Activated CD4-positive, alpha-beta T cell treated with anti-CD3 and anti-CD28 coated beads, Interleukin-2, amount 50 U/mL, for 24 hours (primary cell): ENCODE data around the gene ACTG1.
"Not testable (repeated sequence)": the region's sequence is repeated elsewhere in the genome, so short reads cannot be mapped to it uniquely, and the experiment has no call there.

Experiments
- DNase-seq, 2 donors: peaks; one replicate each; pipeline ENCODE4 v3.0.0-alpha.2; 2020; ENCODE audit warnings: low read depth in 1 of 2, low spot score in 1 of 2

ACTG1 gene

DNA sequence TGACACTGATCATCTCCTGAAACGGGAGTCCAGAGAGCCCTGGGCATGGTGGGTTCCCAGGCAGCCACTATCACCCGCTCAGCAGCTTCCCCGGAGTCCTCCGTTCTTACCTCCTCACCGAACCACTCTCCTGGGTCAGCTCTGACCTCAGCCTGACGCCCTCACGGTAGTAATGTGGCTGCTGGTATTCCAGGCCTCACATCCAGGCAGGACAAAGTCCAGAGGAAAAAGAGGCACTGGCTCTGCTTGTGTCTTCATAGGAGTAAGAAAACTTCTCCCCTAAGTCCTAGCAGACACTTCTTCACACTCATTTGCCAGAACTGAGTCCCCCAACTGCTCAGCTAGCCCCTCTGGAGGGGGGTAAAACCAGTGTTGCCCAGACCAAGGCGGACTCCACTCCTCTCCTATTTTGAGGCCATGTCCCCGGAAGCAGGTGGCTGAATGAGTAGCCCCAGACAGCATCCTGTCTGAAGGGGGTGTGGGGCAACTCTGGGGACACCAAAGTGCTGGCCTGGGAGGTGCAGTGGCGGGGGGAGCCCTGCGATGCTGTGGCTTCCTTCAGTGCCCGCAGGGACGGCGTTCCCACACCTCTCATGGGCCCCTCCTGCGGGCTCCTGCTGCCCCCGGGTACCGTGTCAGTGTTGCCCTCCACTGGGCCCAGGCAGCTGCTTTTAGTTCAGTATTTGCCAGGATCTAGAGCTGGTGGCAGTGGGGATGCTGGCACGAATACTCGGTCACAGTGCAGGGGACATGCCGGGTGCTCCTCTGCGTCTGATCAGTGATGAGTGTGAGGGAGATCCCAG is 20.9 kb upstream of the ACTG1 start:
- no peak for DNase-seq

DNA sequence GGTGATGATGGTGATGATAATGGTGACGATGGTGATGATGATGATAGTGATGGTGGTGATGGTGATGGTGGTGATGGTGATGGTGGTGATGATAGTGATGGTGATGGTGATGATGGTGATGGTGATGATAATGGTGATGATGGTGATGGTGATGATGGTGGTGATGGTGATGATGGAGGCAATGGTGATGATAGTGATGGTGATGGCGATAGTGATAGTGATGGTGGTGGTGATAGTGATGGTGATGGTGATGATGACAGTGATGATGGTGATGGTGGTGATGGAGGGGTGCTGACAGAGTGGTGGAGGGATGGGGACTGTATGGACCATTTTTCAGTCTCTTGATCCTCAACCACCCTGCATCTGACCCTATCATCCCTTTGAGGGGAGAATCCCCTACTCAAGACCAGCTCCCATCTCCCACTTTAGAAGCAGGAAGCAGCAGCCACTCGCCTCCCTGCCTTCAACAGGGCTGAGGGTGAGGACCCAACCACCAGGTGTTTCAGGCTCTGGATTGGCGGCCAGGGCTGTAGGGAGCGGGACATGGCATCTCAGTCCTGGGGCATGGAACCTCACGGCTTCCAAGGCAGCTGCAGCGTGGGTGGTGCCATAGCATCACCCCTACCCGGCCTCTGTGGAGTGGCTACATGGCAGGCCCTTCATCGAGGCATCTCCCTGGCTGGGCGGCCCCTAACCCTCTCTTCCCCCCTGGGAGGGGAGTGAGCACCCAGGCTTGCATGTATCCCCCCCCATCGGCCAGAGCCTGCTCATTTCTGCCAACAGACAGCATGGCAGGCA is 20.1 kb upstream of the ACTG1 start:
- no peak for DNase-seq

DNA sequence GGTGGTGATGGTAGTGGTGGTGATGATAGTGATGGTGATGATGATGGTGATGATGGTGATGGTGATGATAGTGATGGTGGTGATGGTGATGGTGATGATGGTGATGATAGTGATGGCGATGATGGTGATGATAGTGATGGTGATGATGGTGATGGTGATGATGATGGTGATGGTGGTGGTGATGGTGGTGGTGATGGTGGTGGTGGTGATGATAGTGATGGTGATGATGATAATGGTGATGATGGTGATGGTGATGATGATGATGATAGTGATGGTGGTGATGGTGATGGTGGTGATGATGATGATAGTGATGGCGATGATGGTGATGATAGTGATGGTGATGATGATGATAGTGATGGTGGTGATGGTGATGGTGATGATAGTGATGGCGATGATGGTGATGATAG is 19.4 kb upstream of the ACTG1 start:
- not testable (repeated sequence) for DNase-seq

DNA sequence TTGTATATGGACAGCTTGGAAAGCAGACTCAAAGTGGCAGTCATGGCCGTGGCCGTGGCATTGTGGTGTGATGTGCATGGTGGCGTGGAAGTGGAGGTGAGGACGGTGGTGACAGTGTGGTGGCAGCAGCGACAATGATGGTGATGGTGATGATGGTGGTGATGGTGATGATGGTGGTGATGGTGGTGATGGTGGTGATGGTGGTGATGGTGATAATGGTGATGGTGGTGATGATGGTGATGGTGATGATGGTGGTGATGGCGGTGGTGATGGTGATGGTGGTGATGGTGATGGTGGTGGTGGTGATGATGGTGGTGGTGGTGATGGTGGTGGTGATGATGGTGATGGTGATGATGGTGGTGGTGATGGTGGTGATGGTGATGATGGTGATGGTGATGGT is 18.4 kb upstream of the ACTG1 start:
- not testable (repeated sequence) for DNase-seq

DNA sequence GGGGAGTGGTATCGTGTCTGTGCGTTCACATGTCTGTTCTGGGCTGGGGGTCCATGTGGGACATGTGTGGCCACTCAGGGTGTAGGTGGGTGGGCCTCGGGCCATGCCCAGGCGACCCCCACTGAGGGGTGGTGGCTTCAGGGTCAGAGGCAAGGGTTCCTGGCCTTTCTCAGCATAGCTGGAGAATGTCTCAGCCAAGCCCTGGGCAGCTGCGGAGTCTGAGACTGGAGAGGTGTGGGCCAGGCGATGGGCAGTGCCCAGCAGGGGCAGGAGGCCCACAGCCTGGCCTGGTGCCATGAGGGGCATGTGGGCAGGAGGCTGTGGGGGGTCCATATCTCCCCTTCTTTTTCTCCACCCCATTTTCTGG is 16.8 kb upstream of the ACTG1 start:
- no peak for DNase-seq

DNA sequence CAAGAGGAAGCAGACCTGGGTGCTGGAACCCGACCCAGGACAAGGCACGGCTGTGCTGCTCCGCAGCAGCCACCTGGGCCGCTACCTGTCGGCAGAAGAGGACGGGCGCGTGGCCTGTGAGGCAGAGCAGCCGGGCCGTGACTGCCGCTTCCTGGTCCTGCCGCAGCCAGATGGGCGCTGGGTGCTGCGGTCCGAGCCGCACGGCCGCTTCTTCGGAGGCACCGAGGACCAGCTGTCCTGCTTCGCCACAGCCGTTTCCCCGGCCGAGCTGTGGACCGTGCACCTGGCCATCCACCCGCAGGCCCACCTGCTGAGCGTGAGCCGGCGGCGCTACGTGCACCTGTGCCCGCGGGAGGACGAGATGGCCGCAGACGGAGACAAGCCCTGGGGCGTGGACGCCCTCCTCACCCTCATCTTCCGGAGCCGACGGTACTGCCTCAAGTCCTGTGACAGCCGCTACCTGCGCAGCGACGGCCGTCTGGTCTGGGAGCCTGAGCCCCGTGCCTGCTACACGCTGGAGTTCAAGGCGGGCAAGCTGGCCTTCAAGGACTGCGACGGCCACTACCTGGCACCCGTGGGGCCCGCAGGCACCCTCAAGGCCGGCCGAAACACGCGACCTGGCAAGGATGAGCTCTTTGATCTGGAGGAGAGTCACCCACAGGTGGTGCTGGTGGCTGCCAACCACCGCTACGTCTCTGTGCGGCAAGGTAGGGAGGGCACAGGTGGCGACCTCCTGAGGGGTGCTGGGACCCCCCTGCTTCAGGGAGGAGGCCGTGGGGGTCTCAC is 16.2 kb upstream of the ACTG1 start:
- DNase-seq: no peak

DNA sequence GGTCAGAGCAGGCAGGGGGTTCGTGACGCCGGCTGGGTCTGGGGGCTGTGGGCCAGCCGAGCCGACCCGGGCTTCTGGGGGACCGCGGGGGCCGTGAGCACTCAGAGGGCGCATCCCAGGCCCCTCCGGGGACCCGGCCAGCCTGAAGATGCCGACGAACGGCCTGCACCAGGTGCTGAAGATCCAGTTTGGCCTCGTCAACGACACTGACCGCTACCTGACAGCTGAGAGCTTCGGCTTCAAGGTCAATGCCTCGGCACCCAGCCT is 15.7 kb upstream of the ACTG1 start:
- no peak for DNase-seq

DNA sequence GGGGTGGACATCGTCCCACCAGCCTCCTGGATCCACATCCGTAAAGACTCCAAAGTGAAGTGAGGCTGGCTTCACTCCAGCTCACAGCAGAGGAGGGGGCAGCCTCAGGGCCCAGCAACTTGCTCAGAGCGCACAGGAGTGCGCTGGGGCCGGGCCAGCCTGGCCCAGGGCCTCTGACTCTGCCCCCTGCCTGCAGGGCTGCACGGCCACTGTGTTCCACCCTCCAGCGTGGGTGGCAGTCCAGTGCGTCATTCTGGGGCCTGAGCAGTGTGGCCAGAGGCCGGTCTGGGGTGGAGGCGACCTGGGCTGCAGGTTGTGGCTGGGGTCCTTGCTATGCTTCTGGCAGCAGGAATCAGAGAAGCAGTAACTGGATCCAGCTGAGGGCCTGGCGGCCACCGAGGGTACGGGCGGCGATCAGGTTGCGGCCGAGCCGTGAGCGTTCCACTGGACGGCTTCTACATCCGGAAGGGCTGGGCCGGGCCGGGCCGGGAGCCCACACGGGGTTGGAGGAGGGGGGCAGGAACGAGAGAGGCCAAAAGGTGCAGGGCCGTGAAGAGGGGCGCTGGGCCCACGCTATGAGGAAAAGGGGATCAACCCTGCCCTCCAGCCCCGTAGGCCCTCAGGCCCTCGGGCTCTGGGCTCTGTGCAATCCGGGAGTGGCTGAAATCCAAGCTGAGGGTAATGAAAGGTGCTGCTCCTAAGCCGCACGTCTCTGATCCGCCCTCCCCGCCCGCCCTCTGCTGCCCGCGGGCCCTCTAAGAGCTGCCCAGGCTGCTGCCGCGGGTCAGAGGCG is 15.2 kb upstream of the ACTG1 start, which contains the start of gene FSCN2:
Gene FSCN2 (plus strand): TSS at position 787 of the 793 bp plus-strand sequence. CDS start 155 bp downstream, outside the sequence.
- DNase-seq: no peak

DNA sequence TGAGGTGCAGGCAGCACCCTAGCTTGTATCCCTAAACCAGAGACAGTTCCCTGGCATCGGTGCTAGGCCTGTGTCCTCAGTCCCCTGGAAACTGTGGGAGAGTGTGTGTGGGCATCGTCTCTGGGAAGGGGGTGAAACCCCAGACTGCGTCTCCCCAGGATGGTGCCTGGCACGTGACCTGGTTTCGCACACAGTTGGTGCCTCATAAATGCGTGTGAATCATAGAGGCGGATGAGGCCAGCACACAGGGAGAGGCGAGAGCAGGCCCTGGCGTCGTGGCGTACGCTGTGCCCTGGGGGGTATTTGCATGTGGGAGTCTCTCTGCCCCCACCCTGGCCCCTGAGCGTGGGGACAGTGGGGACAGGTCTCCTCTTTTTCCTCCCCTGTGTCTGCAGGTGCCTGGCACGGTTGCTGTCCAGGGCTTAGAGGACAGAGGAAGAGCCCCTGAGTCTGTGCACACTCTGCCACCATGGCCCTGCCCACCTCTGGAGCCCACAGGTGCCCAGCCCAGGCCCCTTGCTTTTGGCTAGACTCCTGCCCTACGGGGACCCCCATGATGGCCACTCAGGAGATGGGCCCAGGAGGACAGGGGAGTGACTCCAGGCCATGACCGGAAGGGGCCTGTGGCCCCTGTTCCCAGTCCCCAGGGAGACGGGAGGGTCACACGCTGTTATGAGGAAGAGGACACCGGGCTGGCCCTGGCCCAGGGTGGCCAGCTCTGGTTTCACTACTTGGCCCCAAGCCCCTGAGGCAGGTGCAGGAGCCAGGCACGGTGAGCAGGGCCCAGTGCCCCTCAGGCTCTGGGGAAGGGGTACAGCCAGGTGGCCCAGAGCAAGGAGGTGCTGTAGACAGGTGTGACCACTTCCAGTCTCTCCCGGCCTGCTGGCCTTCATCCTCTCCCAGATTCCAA is 14.3 kb upstream of the ACTG1 start:
- DNase-seq: no peak

DNA sequence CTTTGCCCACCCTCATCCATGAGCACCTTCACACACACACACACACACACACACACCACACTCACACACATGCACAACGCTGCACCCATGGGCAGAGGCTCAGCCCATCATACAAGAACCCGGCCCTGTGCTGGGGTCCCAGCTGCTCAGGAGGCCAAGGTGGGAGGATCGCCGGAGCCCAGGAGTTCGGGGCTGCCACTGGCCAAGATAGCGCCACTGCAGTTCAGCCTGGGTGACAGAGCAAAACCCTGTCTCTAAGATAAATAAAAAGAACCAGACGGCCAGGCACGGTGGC is 12.2 kb upstream of the ACTG1 start:
- DNase-seq: no peak

DNA sequence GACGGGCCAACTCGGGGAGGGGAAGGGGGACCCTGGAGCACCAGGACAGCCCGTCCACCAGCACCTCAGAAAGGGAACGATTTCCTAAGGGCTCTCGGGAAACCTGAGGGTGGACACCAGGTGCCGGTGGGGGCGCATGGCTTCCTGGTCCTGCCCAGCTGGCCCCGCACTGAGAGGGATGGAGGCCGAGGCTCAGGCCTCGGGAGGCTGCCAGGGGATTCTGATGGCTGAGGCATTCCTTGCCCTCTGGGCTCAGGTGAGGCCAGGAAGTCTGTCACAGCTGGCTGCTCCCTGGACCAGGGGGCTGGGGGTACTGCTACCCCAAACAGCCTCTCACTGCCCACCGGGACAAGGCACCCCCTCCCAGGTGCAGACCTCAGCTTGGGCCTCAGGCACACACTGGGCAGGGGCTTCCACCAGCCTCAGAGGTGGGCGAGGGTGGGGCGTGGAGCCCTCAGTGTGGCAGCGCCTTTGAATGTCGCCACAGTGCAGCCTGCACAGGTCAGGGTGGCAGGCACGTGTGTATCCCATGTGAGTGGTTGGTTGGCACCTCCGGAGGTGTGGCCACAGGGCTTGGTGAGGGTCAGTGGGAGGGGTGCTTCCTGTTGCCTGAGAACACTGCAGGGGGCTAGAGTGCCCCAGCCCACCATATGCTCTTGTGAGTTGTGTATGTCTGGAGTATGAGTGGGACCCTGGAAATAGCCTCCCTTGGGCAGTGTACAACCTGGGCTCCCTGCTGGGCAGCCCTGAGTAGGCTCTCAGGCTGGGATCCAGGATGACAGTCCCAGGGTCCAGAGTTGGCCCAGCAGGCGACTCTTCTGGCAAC is 11.7 kb upstream of the ACTG1 start:
- DNase-seq: no peak

DNA sequence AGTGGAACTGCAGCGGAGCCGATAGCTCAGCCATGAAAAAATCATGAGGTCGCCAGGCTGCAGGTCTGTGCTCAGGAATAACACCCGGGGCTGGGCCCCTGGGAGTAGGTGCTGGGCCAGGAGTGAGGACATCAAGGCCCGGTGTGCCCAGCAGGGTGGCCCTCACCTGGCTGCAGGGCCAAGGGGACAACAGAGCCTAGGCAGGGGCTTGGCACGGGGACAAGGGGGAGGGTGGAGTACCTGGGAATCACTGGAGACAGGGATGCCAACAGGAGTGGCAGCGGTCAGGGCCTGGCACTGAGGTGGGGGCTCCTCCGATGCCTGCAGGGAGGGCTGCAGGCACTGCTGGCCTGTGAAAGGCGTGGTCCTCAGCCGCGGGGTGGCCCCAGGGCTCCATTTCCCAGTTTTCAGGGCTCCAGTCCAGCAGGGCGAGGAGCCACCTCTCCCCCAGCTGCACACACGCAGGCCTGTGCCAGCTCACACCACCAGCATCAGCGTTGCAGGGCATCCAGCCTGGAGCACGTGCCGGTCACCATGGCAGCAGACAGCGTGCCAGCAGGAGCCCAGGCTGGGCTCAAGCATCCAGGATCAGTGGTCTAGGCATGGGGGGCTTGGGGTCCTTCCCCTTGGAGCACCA is 10.9 kb upstream of the ACTG1 start:
- no peak for DNase-seq

DNA sequence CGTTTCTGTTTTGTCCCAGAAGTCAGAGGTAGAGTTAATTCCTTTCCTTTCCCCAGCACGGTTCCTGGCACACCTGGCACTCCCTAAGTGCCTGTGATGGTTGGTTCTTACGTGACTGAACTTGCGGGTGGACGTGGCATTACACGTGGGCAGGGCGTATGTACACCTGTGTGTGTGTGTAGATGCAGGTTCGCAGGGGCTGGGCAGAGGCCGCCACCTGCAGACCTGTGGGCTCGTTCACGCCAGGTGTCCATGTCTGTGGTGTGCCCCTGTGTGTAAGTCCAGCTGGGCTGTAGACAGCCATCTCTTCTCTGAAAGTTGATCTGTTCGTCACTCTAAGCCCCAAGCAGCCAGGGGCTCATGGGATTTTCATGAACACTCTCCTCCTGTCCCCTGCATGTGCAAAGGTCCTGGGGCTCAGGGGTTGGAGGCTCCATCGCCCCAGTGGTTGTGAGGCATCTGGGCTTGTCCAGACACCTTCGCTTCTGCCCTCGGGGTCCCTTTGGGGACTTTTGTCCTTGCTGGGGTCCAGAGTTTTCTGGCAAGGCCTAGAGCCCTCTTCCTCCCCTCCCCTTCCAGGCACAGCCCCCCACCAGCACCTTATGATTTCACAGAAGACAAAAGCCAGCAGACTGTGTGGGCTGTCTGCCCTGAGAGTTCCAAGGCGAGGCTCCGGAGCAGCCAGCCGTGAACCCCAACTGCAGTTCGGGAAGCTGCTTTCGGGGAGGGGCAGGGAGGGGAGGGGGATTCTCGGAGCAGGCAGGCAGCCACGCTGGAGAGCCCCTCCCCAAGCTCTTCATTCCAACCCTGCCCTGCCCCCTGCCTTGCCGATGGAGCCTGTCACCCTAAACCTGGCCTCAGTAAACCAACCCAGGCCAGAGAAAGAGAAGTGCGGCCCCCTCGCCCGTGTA is 10.1 kb upstream of the ACTG1 start:
- DNase-seq: no peak

DNA sequence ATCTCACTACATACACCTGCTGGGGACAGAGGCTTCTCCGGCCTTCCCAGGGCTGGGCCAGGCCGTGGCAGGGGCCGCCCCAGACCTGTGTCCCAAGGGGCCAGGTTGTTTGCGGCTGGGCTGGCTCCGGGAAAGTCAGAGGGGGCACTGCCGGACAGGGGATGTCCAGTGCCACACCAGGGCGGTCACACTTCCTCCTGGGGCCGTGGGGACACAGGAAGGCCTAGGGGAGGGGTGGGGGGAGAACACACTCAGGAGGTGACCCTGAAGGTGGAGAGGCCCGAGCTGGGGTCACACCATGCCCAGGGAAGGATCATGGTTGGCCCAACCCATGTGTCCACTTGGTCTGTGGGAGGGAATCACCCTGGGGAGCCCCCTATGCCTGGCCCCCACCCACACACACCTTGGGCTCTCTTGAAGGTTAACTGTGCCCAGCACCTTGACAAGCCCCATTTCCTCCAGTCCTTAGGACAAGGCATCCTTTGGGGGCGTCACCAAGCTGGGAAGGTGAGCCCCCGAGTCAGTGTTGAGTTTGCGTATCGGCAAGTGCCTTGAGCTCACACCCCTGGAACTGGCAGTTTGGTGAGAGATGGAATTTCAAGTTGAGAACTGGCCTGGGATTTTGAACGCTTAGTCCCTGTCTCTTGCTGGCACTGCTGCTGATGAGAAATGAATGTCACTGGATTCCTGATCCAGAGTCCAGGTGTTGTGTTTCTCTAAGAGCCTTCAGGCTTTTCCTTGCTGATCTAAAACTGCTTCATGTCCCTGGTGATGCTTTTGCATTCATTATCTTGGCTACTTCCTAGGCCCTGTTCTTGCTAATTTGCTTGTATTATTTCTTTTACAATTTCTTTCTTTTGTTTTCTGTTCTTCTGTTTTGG is 7.7 kb upstream of the ACTG1 start:
- DNase-seq: no peak

DNA sequence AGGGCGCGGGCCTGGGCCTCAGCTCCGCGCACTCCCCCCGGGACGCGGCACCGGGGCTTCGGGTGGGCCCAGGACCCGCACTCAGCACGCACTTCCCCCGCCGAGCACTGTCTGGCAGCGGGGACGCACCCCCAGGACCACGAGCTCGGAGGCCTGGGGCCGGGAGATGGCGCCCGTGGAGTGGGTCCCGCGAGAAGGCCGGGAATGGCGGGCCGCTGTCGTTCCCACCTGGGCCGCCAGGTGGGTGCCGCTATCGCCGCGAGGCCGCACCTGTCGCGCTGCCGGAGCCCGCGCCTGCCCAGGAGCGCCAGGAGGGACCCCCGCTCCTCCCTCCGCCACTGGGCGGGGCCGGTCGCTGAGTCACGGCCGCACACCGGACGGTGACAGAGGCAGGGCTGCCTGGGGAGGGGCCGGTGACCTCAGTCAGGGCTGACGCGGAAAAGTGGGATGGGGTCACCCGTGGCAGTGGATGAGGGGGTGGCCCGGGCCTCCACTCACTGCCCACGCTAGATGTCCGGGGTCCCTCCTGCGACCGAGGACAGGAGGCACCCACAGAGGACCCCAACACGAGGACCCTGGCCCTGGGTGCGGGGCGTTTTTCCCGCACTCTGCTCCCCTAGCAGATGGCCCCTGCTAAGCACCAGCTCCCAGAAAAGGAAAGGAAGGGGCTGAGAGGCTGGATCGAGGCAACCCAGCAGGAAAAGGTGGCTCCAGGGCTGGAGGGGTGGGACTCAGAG is 6.9 kb upstream of the ACTG1 start:
- DNase-seq: no peak

DNA sequence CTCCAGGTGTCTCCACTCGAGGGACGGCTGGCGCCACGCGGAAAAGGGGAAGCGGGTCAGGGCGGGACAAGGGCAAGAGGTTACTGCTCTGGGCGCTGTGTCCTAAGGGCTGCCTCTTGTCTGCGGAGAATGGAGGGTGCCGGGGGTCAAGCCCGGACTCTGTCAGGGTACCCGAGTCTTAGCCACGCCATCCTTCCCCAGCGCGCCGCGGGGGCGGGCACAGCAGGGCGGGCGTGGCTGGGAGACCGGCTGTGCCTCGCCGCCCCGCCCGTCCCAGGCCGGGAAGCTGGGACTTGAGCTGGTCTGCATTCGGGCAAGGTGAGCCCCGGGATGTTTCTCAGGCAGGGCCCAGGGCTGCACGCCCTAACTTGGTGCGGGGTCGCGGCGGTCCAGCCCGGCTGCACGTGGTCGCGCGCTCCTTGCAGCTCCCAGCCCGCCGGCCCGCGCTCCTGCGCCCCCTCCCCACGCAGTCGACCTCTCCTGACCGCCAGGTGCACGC is 6.2 kb upstream of the ACTG1 start:
- no peak for DNase-seq
